HepG2 (cell line): ENCODE measurements around the gene RNPEPL1. TPM values are rescaled to one million over a fixed set of nuclear protein-coding genes. Genes with fewer than 3 reads are reported as not detected.

Source experiments
- ATM ChIP-seq: fragments of 450-650 bp; IDR thresholded peaks from 2 replicates; pipeline ENCODE4 v1.7.1; 2017; ENCODE audit warnings: mild to moderate bottlenecking, borderline replicate concordance
- CHD2 ChIP-seq: IDR thresholded peaks from 2 replicates; pipeline ENCODE4 v1.6.1; 2011; ENCODE audit warnings: low read depth, low read length, improper control_type of control experiment
- DMAP1 ChIP-seq: IDR thresholded peaks from 2 replicates; pipeline ENCODE4 v1.6.1; 2016
- DNMT1 ChIP-seq: sonication (generic); formaldehyde crosslinking; IDR thresholded peaks from 2 replicates; pipeline ENCODE4 v1.5.1; 2020; ENCODE audit warnings: mild to moderate bottlenecking, missing genetic modification reagents
- FOXO1 ChIP-seq: sonication (generic); formaldehyde crosslinking; IDR thresholded peaks from 2 replicates; pipeline ENCODE4 v1.4.0; 2020; ENCODE audit warnings: missing genetic modification reagents
- GPBP1L1 ChIP-seq: sonication (generic); formaldehyde crosslinking; IDR thresholded peaks from 2 replicates; pipeline ENCODE4 v1.5.0; 2020; ENCODE audit warnings: mild to moderate bottlenecking, missing genetic modification reagents
- HHEX ChIP-seq: IDR thresholded peaks from 2 replicates; pipeline ENCODE4 v1.6.1; 2016; ENCODE audit warnings: control low read depth
- HOXA7 ChIP-seq: sonication (generic); formaldehyde crosslinking; IDR thresholded peaks from 2 replicates; pipeline ENCODE4 v1.8.1; 2022; ENCODE audit warnings: mild to moderate bottlenecking, missing genetic modification reagents, moderate library complexity
- JUN ChIP-seq: sonication (generic); formaldehyde crosslinking; IDR thresholded peaks from 2 replicates; pipeline ENCODE4 v1.4.0; 2020; ENCODE audit warnings: mild to moderate bottlenecking, missing genetic modification reagents
- LCORL ChIP-seq, 2 experiments: fragments of 450-650 bp in 1 of 2; sonication (generic) in 1 of 2; formaldehyde crosslinking in 1 of 2; IDR thresholded peaks; 2 replicates each; pipeline versions ENCODE4 v1.5.0 to v1.6.1; 2017 to 2020; ENCODE audit warnings: antibody characterized with exemption in 1 of 2, missing genetic modification reagents in 1 of 2
- MAFG ChIP-seq: sonication (generic); formaldehyde crosslinking; IDR thresholded peaks from 2 replicates; pipeline ENCODE4 v1.5.1; 2020; ENCODE audit warnings: mild to moderate bottlenecking, missing genetic modification reagents
- PRMT3 ChIP-seq: sonication (generic); formaldehyde crosslinking; IDR thresholded peaks from 2 replicates; pipeline ENCODE4 v1.8.1; 2022; ENCODE audit warnings: low read depth, mild to moderate bottlenecking, moderate library complexity, missing genetic modification reagents, borderline replicate concordance
- SSRP1 ChIP-seq: IDR thresholded peaks from 2 replicates; pipeline ENCODE4 v1.6.1; 2016; ENCODE audit warnings: control low read depth
- YEATS4 ChIP-seq: sonication (generic); formaldehyde crosslinking; IDR thresholded peaks from 2 replicates; pipeline ENCODE4 v1.4.0; 2020; ENCODE audit warnings: missing genetic modification reagents, borderline replicate concordance
- ZMAT3 ChIP-seq: sonication (generic); formaldehyde crosslinking; conservative IDR thresholded peaks from 2 replicates; pipeline ENCODE4 v1.7.0; 2021; ENCODE audit warnings: missing genetic modification reagents
- ZNF124 ChIP-seq: sonication (generic); formaldehyde crosslinking; IDR thresholded peaks from 2 replicates; pipeline ENCODE4 v1.4.0; 2020; ENCODE audit warnings: missing genetic modification reagents
- ZNF138 ChIP-seq: sonication (generic); formaldehyde crosslinking; IDR thresholded peaks from 2 replicates; pipeline ENCODE4 v1.5.0; 2020; ENCODE audit warnings: mild to moderate bottlenecking, low read depth, missing genetic modification reagents
- ZNF143 ChIP-seq: sonication (generic); formaldehyde crosslinking; IDR thresholded peaks from 2 replicates; pipeline ENCODE4 v1.4.0; 2020; ENCODE audit warnings: missing genetic modification reagents
- ZNF234 ChIP-seq: sonication (generic); formaldehyde crosslinking; conservative IDR thresholded peaks from 2 replicates; pipeline ENCODE4 v1.5.1; 2020; ENCODE audit warnings: mild to moderate bottlenecking, missing genetic modification reagents
- ZNF253 ChIP-seq: sonication (generic); formaldehyde crosslinking; IDR thresholded peaks from 2 replicates; pipeline ENCODE4 v1.8.0; 2022; ENCODE audit warnings: mild to moderate bottlenecking, missing genetic modification reagents, borderline replicate concordance
- ZNF576 ChIP-seq: sonication (generic); formaldehyde crosslinking; IDR thresholded peaks from 2 replicates; pipeline ENCODE4 v1.4.0; 2020; ENCODE audit warnings: mild to moderate bottlenecking, missing genetic modification reagents
- polyA plus RNA-seq, 8 experiments: library from polyadenylated mRNA; depleted of rRNA in 3 of 8; stranded (reverse) in 7 of 8; unstranded in 1 of 8; fragments of >200 nt; fragmentation: Illumina TruSeq in 4 of 8; extraction: Trizol in 4 of 8; gene quantifications; 2 replicates each; pipeline versions ENCODE4 v1.2.1 to v1.2.3, GENCODE V29; 2011 to 2016; ENCODE audit warnings: low read depth in 4 of 8, missing spikeins in 1 of 8, mixed read lengths in 1 of 8; ENCODE audit not compliant: insufficient read depth in 1 of 8
- total RNA-seq, 5 experiments: library from RNA; depleted of rRNA; stranded (reverse); fragments of >200 nt; fragmentation: Illumina TruSeq; extraction: Trizol; gene quantifications; 2 replicates each; pipeline ENCODE4 v1.2.3, GENCODE V29; 2016; ENCODE audit warnings: low read depth in 1 of 5

Gene RNPEPL1
- total and polyA plus RNA-seq, 2 of the 13 experiments (the other 11 are each of a cell fraction or from before 2014, with no cell fraction given) = 13.0 to 18.0 TPM

GRCh38 chr2:240566203-240567136 lies 1.8 kb upstream of the RNPEPL1 start (continued):
- TF ChIP-seq DNMT1 (no peak; the same call in 1 of the 2 replicates), MAFG (no peak), CHD2 (no peak), ZNF576 (CRISPR knock-in tag) (no peak), FOXO1 (CRISPR knock-in tag) (no peak; the same call in 1 of the 2 replicates), ZNF253 (peak; percentile 58; the same call in 1 of the 2 replicates), JUN (CRISPR knock-in tag) (no peak), YEATS4 (CRISPR knock-in tag) (peak; percentile 18; the same call in 1 of the 2 replicates), SSRP1 (CRISPR knock-in tag) (no peak), GPBP1L1 (CRISPR knock-in tag) (no peak), ZNF124 (no peak), ZNF143 (CRISPR knock-in tag) (no peak), ZNF138 (CRISPR knock-in tag) (no peak), ZNF234 (CRISPR knock-in tag) (no peak), HHEX (no peak), ATM (no peak), DMAP1 (CRISPR knock-in tag) (no peak; the same call in 1 of the 2 replicates), LCORL (IDR thresholded peaks at IDR 0.05) (no peak), LCORL (CRISPR knock-in tag; IDR thresholded peaks at IDR 0.05) (peak; percentile 70), HOXA7 (CRISPR knock-in tag) (0 out of 2 replicates have a peak, but pooled peaks have one; percentile 67), ZMAT3 (CRISPR knock-in tag) (peak; percentile 89), PRMT3 (CRISPR knock-in tag) (no peak)
